H1 (cell line): Measurements from ENCODE around the gene KLRB1. TPM values are rescaled to one million over a fixed set of nuclear protein-coding genes. Genes with fewer than 3 reads are reported as not detected.

Source experiments
- CTCF ChIA-PET: fragments of 300-600 bp; sonication (Branson Sonifier 250); formaldehyde crosslinking; loops from one replicate; lab custom pipeline; 2021; ENCODE audit not compliant: partially characterized antibody; lab: Charles Lee
- POLR2A ChIA-PET: fragments of 300-600 bp; sonication (Branson Sonifier 250); formaldehyde crosslinking; loops from one replicate; lab custom pipeline; 2021; ENCODE audit warnings: inconsistent platforms; ENCODE audit not compliant: partially characterized antibody; lab: Charles Lee
- DNase-seq, 2 experiments: peaks; one replicate each; pipeline versions ENCODE4 v3.0.0 to v3.0.0-alpha.2; 2010 to 2022; ENCODE audit warnings: low spot score in 2 of 2, low read depth in 1 of 2, mixed read lengths in 1 of 2
- FAIRE-seq: peaks from 2 replicates; lab custom pipeline; 2011; peaks lifted over from hg19 to GRCh38; lab: Jason Lieb, UNC
- H2AFZ ChIP-seq: 2 replicates; pipeline ENCODE4 v1.8.1; 2012; ENCODE audit warnings: low read length, inconsistent platforms
- H2AK5ac ChIP-seq: 2 replicates; pipeline ENCODE4 v1.6.1; 2013; ENCODE audit warnings: low read depth, low read length
- H2BK120ac ChIP-seq: replicated peaks from 2 replicates; pipeline ENCODE3; 2013; ENCODE audit warnings: low read depth, low read length, inconsistent platforms
- H2BK12ac ChIP-seq: 2 replicates; pipeline ENCODE4 v1.6.1; 2013; ENCODE audit warnings: low read depth, low read length
- H2BK15ac ChIP-seq: 2 replicates; pipeline ENCODE4 v1.6.1; 2013; ENCODE audit warnings: low read length
- H2BK20ac ChIP-seq: 2 replicates; pipeline ENCODE4 v1.6.1; 2013; ENCODE audit warnings: low read length
- H2BK5ac ChIP-seq: 2 replicates; pipeline ENCODE4 v1.6.1; 2013; ENCODE audit warnings: low read depth, low read length
- H3K14ac ChIP-seq: 2 replicates; pipeline ENCODE4 v1.6.1; 2013; ENCODE audit warnings: inconsistent platforms; ENCODE audit not compliant: insufficient read length
- H3K18ac ChIP-seq: 2 replicates; pipeline ENCODE4 v1.6.1; 2013; ENCODE audit warnings: low read length; ENCODE audit errors: extremely low read depth
- H3K23ac ChIP-seq: 2 replicates; pipeline ENCODE4 v1.6.1; 2013; ENCODE audit warnings: inconsistent platforms; ENCODE audit not compliant: insufficient read length
- H3K23me2 ChIP-seq: 2 replicates; pipeline ENCODE4 v1.6.1; 2013; ENCODE audit warnings: low read depth, low read length
- H3K27ac ChIP-seq: 2 replicates; pipeline ENCODE4 v1.6.1; 2011; ENCODE audit warnings: low read depth, low read length, inconsistent platforms
- H3K27me3 ChIP-seq, 4 experiments: replicated peaks in 1 of 4; 1 replicate in 1 of 4; 2 replicates in 3 of 4; pipeline versions ENCODE4 v1.6.1 to v1.8.1; 2011 to 2013; ENCODE audit warnings: low read length in 3 of 4, mild to moderate bottlenecking in 3 of 4, inconsistent platforms in 2 of 4, mixed read lengths in 2 of 4, moderate library complexity in 1 of 4; ENCODE audit not compliant: control insufficient read depth in 3 of 4, insufficient read depth in 3 of 4; ENCODE audit errors: extremely low read depth in 1 of 4
- H3K36me3 ChIP-seq, 4 experiments: 2 replicates each; pipeline versions ENCODE4 v1.6.1 to v1.8.1; 2011 to 2013; ENCODE audit warnings: mild to moderate bottlenecking in 4 of 4, low read length in 3 of 4, moderate library complexity in 2 of 4, control low read depth in 1 of 4, inconsistent platforms in 1 of 4; ENCODE audit not compliant: insufficient read depth in 4 of 4, control insufficient read depth in 2 of 4
- H3K4ac ChIP-seq: replicated peaks from 2 replicates; pipeline ENCODE3; 2013; ENCODE audit warnings: low read length, low read depth, mixed read lengths, inconsistent platforms; ENCODE audit not compliant: insufficient read length
- H3K4me1 ChIP-seq, 4 experiments: replicated peaks in 1 of 4; 1 replicate in 1 of 4; 2 replicates in 3 of 4; pipeline versions ENCODE4 v1.6.1 to v1.8.1; 2011 to 2013; ENCODE audit warnings: low read length in 3 of 4, inconsistent platforms in 2 of 4, mixed read lengths in 1 of 4; ENCODE audit not compliant: insufficient read depth in 4 of 4, control insufficient read depth in 3 of 4
- H3K4me2 ChIP-seq, 2 experiments: 2 replicates each; pipeline versions ENCODE4 v1.6.1 to v1.8.1; 2011 to 2013; ENCODE audit warnings: low read depth in 2 of 2, low read length in 2 of 2, control low read depth in 1 of 2, inconsistent platforms in 1 of 2, mild to moderate bottlenecking in 1 of 2; ENCODE audit not compliant: insufficient read depth in 1 of 2
- H3K4me3 ChIP-seq, 4 experiments: fragments of 200-600, 300-600 bp in 1 of 4; sonication (generic), shearing (Covaris generic), sonication (Bioruptor Twin) in 1 of 4; 2 replicates each; pipeline versions ENCODE4 v1.5.1 to v1.8.1; 2011 to 2016; ENCODE audit warnings: low read length in 4 of 4, low read depth in 3 of 4, control low read depth in 2 of 4, inconsistent platforms in 2 of 4, mild to moderate bottlenecking in 2 of 4, mixed read lengths in 1 of 4, moderate library complexity in 1 of 4; ENCODE audit not compliant: insufficient read depth in 2 of 4; ENCODE audit errors: extremely low read depth in 1 of 4
- H3K56ac ChIP-seq: replicated peaks from 2 replicates; pipeline ENCODE3; 2013; ENCODE audit warnings: low read depth, mild to moderate bottlenecking, mixed read lengths, low read length, inconsistent platforms; ENCODE audit not compliant: insufficient read length
- H3K79me1 ChIP-seq: 2 replicates; pipeline ENCODE4 v1.6.1; 2013; ENCODE audit warnings: low read depth, low read length, control low read depth
- H3K79me2 ChIP-seq, 2 experiments: 2 replicates each; pipeline versions ENCODE4 v1.6.1 to v1.8.1; 2012 to 2013; ENCODE audit warnings: low read length in 2 of 2, mild to moderate bottlenecking in 2 of 2, inconsistent platforms in 1 of 2; ENCODE audit not compliant: insufficient read depth in 2 of 2, control insufficient read depth in 1 of 2
- H3K9ac ChIP-seq, 4 experiments: replicated peaks in 1 of 4; 1 replicate in 1 of 4; 2 replicates in 3 of 4; pipeline versions ENCODE4 v1.6.1 to v1.8.1; 2011 to 2013; ENCODE audit warnings: low read depth in 3 of 4, low read length in 3 of 4, control low read depth in 2 of 4, mild to moderate bottlenecking in 2 of 4, moderate library complexity in 2 of 4, inconsistent platforms in 1 of 4; ENCODE audit errors: extremely low read depth in 1 of 4
- H3K9me3 ChIP-seq, 2 experiments: 2 replicates each; pipeline versions ENCODE4 v1.6.1 to v1.8.1; 2012 to 2013; ENCODE audit warnings: mild to moderate bottlenecking in 2 of 2, moderate library complexity in 2 of 2, control low read depth in 1 of 2, inconsistent platforms in 1 of 2, low read depth in 1 of 2, low read length in 1 of 2, mixed read lengths in 1 of 2; ENCODE audit not compliant: insufficient read depth in 2 of 2
- H4K20me1 ChIP-seq, 2 experiments: replicated peaks in 1 of 2; 2 replicates each; pipeline versions ENCODE3 to v1.8.1; 2011 to 2013; ENCODE audit warnings: inconsistent platforms in 2 of 2, low read length in 2 of 2, mild to moderate bottlenecking in 1 of 2; ENCODE audit not compliant: insufficient read depth in 2 of 2, control insufficient read depth in 1 of 2
- H4K5ac ChIP-seq: 2 replicates; pipeline ENCODE4 v1.6.1; 2013; ENCODE audit warnings: low read length, low read depth, mixed read lengths, inconsistent platforms; ENCODE audit not compliant: insufficient read length
- H4K8ac ChIP-seq: 2 replicates; pipeline ENCODE4 v1.8.0; 2013; ENCODE audit warnings: mild to moderate bottlenecking, moderate library complexity, low read length, inconsistent platforms; ENCODE audit not compliant: insufficient read depth; ENCODE audit errors: extremely low read depth
- H4K91ac ChIP-seq: replicated peaks from 2 replicates; pipeline ENCODE3; 2013; ENCODE audit warnings: low read length, mixed read lengths, inconsistent platforms; ENCODE audit not compliant: insufficient read length
- BRCA1 ChIP-seq: IDR thresholded peaks from 2 replicates; pipeline ENCODE4 v1.6.1; 2012; ENCODE audit warnings: low read depth, low read length, improper control_type of control experiment
- CTBP2 ChIP-seq: IDR thresholded peaks from 2 replicates; pipeline ENCODE4 v1.7.0; 2011; ENCODE audit warnings: borderline replicate concordance, mild to moderate bottlenecking, moderate library complexity, mixed read lengths, low read length; ENCODE audit not compliant: insufficient read depth, insufficient read length
- EZH2 ChIP-seq: fragments of 200-600 bp; sonication (generic); IDR thresholded peaks from 2 replicates; pipeline ENCODE4 v1.7.1; 2012; ENCODE audit warnings: low read depth, mild to moderate bottlenecking, moderate library complexity, low read length, inconsistent platforms; ENCODE audit not compliant: severe bottlenecking
- GABPA ChIP-seq: IDR thresholded peaks from 2 replicates; pipeline ENCODE4 v1.6.1; 2011; ENCODE audit warnings: mild to moderate bottlenecking, low read length, moderate library complexity, borderline replicate concordance; ENCODE audit not compliant: insufficient read depth
- MAFK ChIP-seq: IDR thresholded peaks from 2 replicates; pipeline ENCODE4 v1.6.1; 2012; ENCODE audit warnings: low read depth, mild to moderate bottlenecking, improper control_type of control experiment, low read length
- POLR2A ChIP-seq, 2 experiments: IDR thresholded peaks; 1 replicate in 1 of 2; 2 replicates in 1 of 2; pipeline ENCODE4 v1.6.1; 2011; ENCODE audit warnings: low read depth in 2 of 2, low read length in 2 of 2, mild to moderate bottlenecking in 2 of 2; ENCODE audit errors: control extremely low read depth in 1 of 2
- RAD21 ChIP-seq, 2 experiments: IDR thresholded peaks in 1 of 2; conservative IDR thresholded peaks in 1 of 2; 2 replicates each; pipeline ENCODE4 v1.6.1; 2011; ENCODE audit warnings: low read depth in 2 of 2, low read length in 2 of 2, improper control_type of control experiment in 1 of 2, inconsistent platforms in 1 of 2, mild to moderate bottlenecking in 1 of 2, moderate library complexity in 1 of 2
- RXRA ChIP-seq: IDR thresholded peaks from 2 replicates; pipeline ENCODE4 v1.6.1; 2011; ENCODE audit warnings: low read depth, mild to moderate bottlenecking, low read length, moderate library complexity; ENCODE audit not compliant: insufficient read depth
- SUZ12 ChIP-seq: fragments of 200-600 bp; sonication (generic); IDR thresholded peaks from 2 replicates; pipeline ENCODE4 v1.6.1; 2012; ENCODE audit warnings: mild to moderate bottlenecking, inconsistent platforms, low read length, moderate library complexity, mixed read lengths
- TAF1 ChIP-seq: IDR thresholded peaks from 2 replicates; pipeline ENCODE4 v1.6.1; 2011; ENCODE audit warnings: mild to moderate bottlenecking, low read depth, low read length
- TCF12 ChIP-seq: IDR thresholded peaks from 2 replicates; pipeline ENCODE4 v1.6.1; 2011; ENCODE audit warnings: low read depth, mild to moderate bottlenecking, low read length
- TEAD4 ChIP-seq: IDR thresholded peaks from 2 replicates; pipeline ENCODE4 v1.6.1; 2012; ENCODE audit warnings: low read depth, low read length, inconsistent platforms, mixed read lengths
- YY1 ChIP-seq: IDR thresholded peaks from 2 replicates; pipeline ENCODE4 v1.6.1; 2011; ENCODE audit warnings: low read depth, mild to moderate bottlenecking, low read length
- WGBS, 2 experiments: shearing (Covaris generic) in 1 of 2; methylation state at CpG; one replicate each; pipeline versions ENCODE4 v1.1.6 to v1.1.7; 2013 to 2015; ENCODE audit warnings: low lambda C conversion rate in 2 of 2, mixed read lengths in 2 of 2, inconsistent platforms in 1 of 2, low coverage in 1 of 2, missing lambda C conversion rate in 1 of 2; ENCODE audit not compliant: insufficient replicate concordance in 2 of 2, insufficient coverage in 1 of 2, insufficient read length in 1 of 2; ENCODE audit errors: extremely low coverage in 1 of 2, missing lambda C conversion rate in 1 of 2; 5-methylcytosine and 5-hydroxymethylcytosine counted together
- polyA plus RNA-seq, 7 experiments: library from polyadenylated mRNA; depleted of rRNA in 3 of 7; stranded (reverse) in 5 of 7; unstranded in 2 of 7; fragments of >200 nt in 5 of 7; fragments of 200-250 nt in 2 of 7; gene quantifications; 1 replicate in 5 of 7; 2 replicates in 1 of 7; 4 replicates in 1 of 7; pipeline versions ENCODE4 v1.2.1 to v1.2.3, GENCODE V29; 2011 to 2013; ENCODE audit warnings: missing spikeins in 2 of 7, mixed read lengths in 2 of 7
- total RNA-seq: library from RNA; stranded (reverse); fragmentation: NEBNext Ultra II Directional; extraction: Animal tissue kit (Norgen Biotek cat#: 25700); gene quantifications from 2 replicates; pipeline ENCODE4 v1.2.1, GENCODE V29; 2021
- TF ChIP-seq, protein P1 (sequence below): IDR thresholded peaks from 2 replicates; pipeline ENCODE4 v1.6.1; 2011; ENCODE audit warnings: low read depth, mild to moderate bottlenecking, low read length; ENCODE audit not compliant: insufficient read depth

Gene KLRB1
- total and polyA plus RNA-seq, 2 of the 8 experiments (the other 6 are each of a cell fraction or from before 2014, with no cell fraction given): not detected

DNA sequence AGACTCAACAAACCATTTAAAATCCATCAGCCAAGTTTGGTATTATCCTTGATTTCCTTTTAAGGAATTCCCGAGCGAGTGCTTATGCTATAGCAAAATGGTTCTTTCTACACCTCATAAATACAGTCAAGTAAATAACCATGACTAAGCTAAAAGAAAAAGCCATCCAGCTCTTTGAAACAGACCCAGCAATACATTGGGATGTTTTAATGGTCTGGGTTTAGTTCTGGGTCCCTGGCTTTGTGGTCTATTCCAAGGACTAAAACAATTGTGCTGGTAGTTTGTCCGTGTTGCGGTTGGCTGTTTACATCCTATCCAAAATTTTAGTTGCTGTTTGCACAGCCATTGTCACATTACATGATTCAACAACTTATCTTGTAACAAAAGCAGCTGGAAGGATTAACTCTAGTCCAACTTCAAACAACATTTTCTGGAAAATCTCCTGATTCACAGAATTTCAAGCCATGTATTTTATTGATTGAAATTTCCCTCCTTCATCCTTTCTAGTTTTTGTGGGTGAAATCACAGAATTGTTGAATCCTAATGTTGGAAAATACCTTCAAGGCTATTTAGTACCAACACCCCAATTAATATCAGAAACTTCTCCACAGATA is 19.6 kb downstream of the KLRB1 start:
- WGBS, 2 experiments: 93% methylated on average over 4 of the region's 4 CpGs; no CpG with 5 or more reads in 1 of the 2 experiments
- H3K36me3 ChIP-seq: no peaks in the 10 kb centered on the region
- H4K20me1 ChIP-seq: no peaks in the 10 kb centered on the region
- no peak overlapping the region for H2BK5ac ChIP-seq
- H2BK15ac ChIP-seq: no peak overlapping the region
- no peak overlapping the region for H2BK120ac ChIP-seq
- H3K79me2 ChIP-seq: no peaks in the 10 kb centered on the region
- POLR2A ChIA-PET: no interaction called here
- no peak overlapping the region for H3K9ac ChIP-seq
- no peak overlapping the region for H2AK5ac ChIP-seq
- no peak for TF ChIP-seq TEAD4
- no peak for TF ChIP-seq BRCA1
- TF ChIP-seq, protein P1, sequence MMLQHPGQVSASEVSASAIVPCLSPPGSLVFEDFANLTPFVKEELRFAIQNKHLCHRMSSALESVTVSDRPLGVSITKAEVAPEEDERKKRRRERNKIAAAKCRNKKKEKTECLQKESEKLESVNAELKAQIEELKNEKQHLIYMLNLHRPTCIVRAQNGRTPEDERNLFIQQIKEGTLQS: no peak
- no peak for TF ChIP-seq RAD21 (IDR thresholded peaks at IDR 0.05 in 1 of 2, conservative IDR thresholded peaks at IDR 0.05 in 1 of 2; ENCODE audit: low read depth in 2 of 2, low read length in 2 of 2)
- TF ChIP-seq TAF1: no peak
- no peak for TF ChIP-seq SUZ12
- no peak for TF ChIP-seq MAFK
- TF ChIP-seq POLR2A (IDR thresholded peaks at IDR 0.05; ENCODE audit: control extremely low read depth in 1 of 2, low read depth in 2 of 2, low read length in 2 of 2): no peak
- no peak for TF ChIP-seq EZH2
- TF ChIP-seq GABPA: no peak
- TF ChIP-seq TCF12: no peak
- TF ChIP-seq YY1: no peak
- no peak for TF ChIP-seq CTBP2
- no peak for TF ChIP-seq RXRA
- TF ChIP-seq, all 59 proteins: peak for 0
- H3K9me3 ChIP-seq: no peaks in the 10 kb centered on the region
- no peak overlapping the region for H3K14ac ChIP-seq
- FAIRE-seq: no peak
- no peak overlapping the region for H4K91ac ChIP-seq
- no peaks in the 10 kb centered on the region for H3K4me1 ChIP-seq
- no peak overlapping the region for H3K4me3 ChIP-seq
- no peak overlapping the region for H3K23ac ChIP-seq
- H4K8ac ChIP-seq: no peak overlapping the region
- H2AFZ ChIP-seq: no peak overlapping the region
- no peak overlapping the region for H3K18ac ChIP-seq
- no peaks in the 10 kb centered on the region for H3K27me3 ChIP-seq
- no peak for DNase-seq
- CTCF ChIA-PET: no interaction called here
- no peak overlapping the region for H3K27ac ChIP-seq
- no peak overlapping the region for H3K4ac ChIP-seq
- H3K56ac ChIP-seq: no peak overlapping the region
- H3K23me2 ChIP-seq: no peaks in the 10 kb centered on the region
- H3K79me1 ChIP-seq: no peaks in the 10 kb centered on the region
- H2BK12ac ChIP-seq: no peak overlapping the region
- no peak overlapping the region for H3K4me2 ChIP-seq
- H4K5ac ChIP-seq: no peak overlapping the region
- H2BK20ac ChIP-seq: no peak overlapping the region
